ENCODE measurements around the gene GARNL3.

- TF ChIP-seq MYC (IDR thresholded peaks at IDR 0.05; ENCODE audit: low read depth, low read length) (no peak), EZH2 (IDR thresholded peaks at IDR 0.05; ENCODE audit: borderline replicate concordance, low read depth, low read length, severe bottlenecking) (no peak), CTCF (IDR thresholded peaks at IDR 0.05; ENCODE audit: extremely low read depth in 1 of 2, insufficient read depth in 1 of 2, low read depth in 1 of 2, low read length in 2 of 2) (peak in 1 of 2 donors; percentile 22), MAX (IDR thresholded peaks at IDR 0.05; ENCODE audit: insufficient read depth, insufficient read length) (no peak), POLR2A (IDR thresholded peaks at IDR 0.05; ENCODE audit: low read depth, low read length) (no peak), POLR2AphosphoS5 (IDR thresholded peaks at IDR 0.05; ENCODE audit: insufficient read depth, low read depth, low read length) (no peak)
Measured at GRCh38 chr9:127418037-127418471, 153.5 kb downstream of the GARNL3 start.
